ENCODE results near the gene ZSWIM6.

GRCh38 chr5:61344187-61344944 is 12.3 kb downstream of the ZSWIM6 start:
- TF ChIP-seq POLR2A (IDR thresholded peaks at IDR 0.05) (no peak), CTCF (IDR thresholded peaks at IDR 0.05 in 4 of 5, conservative IDR thresholded peaks at IDR 0.05 in 1 of 5) (no peak)
